KG1 (cell line): ENCODE data around the gene IMP4.
"Not testable (repeated sequence)": the region's sequence is repeated elsewhere in the genome, so short reads cannot be mapped to it uniquely, and the experiment has no call there.

Source experiments
- DNase-seq: peaks from one replicate; lab custom pipeline; 2025; lab: John Stamatoyannopoulos, UW

Gene IMP4, protein sequence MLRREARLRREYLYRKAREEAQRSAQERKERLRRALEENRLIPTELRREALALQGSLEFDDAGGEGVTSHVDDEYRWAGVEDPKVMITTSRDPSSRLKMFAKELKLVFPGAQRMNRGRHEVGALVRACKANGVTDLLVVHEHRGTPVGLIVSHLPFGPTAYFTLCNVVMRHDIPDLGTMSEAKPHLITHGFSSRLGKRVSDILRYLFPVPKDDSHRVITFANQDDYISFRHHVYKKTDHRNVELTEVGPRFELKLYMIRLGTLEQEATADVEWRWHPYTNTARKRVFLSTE

DNA sequence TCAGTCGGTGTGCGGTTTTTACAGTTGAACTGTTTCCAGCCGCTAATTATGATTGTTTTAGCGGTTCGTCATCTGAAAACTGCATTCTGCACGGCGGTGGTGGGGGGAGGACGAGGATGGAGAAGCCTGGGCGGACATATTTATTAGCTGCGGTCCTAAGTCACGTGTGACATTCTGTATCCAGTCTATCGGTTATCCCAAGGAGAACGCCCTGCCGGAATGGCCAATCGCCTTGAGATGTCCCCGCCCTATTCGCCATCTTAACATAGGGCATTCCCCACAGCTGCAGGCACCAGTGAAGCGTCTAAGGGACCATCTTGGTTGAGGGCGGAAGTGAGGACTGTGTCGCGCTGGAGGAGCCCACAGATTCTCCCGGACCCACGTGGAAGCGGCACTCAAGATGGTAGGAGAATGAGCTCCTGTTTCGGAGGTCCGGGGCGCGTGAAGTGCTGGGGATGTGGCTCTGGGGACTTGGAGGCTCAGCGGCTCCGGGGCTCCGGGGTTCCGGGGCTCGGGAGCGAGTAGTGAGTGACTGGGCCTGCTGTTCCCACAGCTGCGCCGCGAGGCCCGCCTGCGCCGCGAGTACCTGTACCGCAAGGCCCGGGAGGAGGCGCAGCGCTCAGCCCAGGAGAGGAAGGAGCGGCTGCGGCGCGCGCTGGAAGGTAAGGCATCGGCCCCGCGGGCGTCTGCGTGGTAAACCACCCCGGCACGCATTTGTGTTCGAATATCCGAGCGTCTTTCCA is at the start of gene IMP4:
TSS of gene IMP4 (plus strand) at position 365 of the 743 bp plus-strand sequence. CDS start at position 401, 36 bp downstream.
- peak; percentile 98 for DNase-seq

DNA sequence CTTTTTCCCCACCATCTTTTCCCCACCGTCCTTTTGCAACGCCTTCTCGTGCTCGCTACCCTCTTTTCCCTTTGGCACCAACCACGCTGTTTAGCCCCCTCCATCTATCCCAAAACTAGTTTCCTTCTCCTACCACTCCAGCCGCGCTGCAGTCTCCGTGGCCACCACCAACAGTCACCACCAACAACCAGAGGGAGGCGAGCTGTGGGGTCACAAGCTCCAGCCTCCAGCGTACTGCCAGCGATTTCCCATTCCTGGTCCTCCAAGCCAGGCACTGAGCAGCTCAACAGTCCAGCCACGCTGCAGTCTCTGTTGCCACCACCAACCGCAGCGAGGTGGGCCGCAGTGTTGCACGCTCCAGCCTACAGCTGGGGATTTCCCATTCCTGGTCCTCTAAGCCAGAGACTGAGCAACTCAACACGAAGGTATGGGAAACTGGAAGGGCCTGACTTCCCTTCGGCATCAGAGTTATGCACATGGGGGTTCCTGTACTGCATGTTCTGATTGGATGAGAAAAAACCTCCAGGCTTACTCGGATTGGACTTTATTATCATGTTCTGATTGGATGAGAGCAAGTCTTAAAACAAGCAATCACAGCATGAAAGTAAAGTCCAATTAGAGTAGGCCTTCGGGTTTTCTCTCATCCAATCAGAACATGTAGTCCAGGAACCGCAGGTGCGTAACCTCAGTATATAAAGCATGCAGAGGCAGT is 42.3 kb upstream of the IMP4 start:
- no peak for DNase-seq

DNA sequence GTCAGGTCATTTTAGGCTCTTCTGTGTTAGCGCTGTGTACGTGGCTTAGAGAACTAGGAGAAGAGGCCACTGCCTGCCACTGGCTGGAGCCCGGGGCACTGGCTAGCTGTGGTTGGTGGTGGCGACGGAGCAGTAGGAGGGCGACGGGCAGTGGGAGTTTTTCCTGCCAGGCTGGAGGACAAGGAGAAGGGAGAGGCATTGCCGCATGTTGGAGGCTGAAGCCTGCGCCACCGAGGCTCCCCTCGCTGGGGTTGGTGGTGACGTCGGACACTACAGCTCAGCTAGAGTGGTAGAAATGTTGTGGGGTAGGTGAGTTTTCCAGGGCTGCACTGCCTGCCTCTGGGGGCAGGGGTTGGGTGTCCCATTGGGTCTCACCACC is 41.7 kb upstream of the IMP4 start:
- no peak for DNase-seq

DNA sequence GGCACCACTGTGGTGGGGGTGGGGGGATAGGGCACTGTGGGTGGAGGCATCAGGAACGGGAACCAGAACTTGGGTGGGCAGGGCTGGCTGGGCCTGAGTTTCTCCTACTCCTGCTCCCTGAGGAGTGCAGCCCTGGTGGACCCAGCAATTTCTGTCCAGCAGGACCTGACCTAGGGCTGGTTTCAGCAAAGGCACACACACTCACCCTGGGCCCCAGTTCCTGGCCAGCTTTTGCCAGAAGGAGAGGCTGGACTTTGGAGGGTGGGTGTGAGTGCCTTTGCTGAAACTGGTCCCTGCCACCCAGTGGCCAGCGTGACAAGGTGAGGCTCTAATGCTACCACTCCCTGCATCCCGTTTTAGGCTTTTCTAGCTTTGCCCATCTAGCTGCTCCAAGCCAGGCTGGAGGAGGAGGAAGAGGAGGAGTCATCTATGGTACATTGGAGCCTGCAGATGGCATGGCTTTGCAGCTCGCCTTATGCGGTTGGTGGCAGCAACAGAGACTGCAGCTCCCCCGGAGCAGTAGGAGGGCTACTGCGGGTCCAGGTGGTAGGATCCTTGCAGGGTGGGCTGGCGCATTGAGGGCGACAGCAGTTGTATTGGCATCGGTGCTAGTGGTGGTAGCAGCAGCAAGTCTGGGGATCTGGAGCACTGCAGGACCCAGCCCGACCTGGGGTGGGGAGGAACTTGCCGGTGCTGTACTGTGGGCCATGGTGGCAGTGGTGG is 40.4 kb upstream of the IMP4 start:
- no peak for DNase-seq

DNA sequence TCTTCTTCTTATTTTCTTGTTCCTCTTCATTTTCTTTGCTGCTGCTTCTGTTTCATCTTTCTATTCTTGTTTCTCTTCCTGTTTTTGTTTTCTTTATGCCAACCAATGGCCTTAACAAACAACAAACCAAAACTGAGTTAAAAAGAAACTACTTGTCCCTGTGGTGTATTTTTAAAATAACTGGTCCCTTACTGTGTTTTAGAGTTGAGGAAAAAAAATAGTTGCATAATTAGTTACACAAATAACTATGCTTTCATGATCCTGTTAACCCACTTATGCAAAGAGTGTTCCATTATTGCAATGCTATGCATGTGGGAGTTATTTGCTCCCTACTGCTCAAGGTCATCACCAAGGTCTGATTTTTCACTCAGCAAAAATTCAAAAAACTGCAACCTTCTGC is 39.5 kb upstream of the IMP4 start:
- no peak for DNase-seq

DNA sequence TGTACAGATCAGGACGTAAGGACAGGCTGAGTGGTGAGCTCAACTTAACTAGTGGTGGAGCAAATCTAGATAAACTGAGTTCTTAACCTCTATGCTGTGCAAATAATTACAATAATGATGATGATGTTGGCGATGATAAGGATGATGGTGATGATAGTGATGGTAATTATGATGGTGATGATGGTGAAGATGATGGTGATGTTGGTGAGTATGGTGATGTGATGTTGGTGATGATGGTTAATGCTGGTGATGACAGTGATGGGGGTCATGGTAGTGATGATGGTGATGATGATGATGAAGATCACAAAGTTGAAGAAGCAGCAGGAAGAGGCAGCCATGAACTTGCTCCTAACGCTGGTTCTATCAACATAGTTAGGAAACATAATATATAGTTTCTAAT is 38.0 kb upstream of the IMP4 start:
- no peak for DNase-seq

DNA sequence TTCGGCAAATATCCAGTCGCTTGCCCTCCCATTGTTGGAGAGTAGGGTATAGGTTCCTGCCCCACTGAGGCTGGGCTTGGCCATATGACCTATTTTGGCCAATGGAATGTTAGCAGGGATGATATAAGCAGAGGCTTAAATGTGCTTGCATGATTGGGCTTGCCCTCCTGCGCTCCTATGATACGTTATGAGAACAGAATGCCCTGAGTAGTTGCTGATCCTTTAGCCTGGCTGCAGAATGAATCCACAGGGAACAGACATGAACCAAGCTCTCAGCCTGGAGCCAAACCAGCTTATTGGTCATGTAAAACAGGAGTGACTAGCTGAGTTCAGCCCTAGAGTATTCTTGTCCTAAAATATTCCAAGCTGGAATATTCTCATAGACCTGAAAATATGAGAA is 34.8 kb upstream of the IMP4 start:
- no peak for DNase-seq

DNA sequence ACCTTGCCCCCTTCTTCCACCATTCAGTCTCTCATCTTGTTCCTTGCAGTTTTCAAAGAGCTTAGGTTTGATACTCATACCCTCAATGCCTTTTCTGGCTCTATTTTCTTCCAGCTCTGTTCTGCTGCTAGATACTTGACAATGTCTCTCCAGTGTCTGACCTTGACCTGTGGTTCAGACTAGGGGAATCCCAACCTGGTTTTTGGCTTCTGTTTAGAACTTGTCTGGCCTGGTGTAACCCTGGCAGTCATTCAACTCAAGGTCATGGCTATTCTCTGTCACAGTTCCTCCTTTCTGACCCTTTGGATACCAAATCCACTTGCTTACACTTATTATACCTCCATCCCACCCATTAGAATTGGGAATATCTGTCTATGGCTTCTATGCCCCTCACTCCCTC is 31.8 kb upstream of the IMP4 start:
- no peak for DNase-seq

DNA sequence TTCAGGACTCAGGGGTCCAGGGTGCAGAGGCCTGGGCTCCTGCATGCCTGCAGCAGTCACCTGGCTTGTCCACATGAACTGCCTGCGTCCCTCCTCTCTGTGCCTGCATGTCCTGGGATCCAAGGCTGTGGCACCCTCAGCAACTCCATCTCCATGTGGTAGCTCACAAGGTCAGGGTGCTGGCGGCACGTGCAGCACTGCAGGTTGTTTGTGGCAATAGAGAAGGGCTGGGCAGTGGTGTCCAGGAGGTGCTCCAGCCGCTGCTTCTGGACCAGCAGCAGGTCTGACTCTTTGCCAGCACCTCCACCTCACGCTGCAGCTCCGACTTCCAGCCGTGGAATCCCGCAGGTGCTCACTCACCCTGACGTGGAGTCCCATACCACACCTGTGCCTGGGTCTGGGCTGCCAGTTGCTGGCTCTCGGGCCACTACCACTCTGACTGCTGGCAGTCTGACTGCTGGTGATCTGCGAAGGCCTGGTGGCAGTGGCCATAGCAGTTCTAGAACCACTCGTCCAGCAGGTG is 28.8 kb upstream of the IMP4 start:
- DNase-seq: no peak

DNA sequence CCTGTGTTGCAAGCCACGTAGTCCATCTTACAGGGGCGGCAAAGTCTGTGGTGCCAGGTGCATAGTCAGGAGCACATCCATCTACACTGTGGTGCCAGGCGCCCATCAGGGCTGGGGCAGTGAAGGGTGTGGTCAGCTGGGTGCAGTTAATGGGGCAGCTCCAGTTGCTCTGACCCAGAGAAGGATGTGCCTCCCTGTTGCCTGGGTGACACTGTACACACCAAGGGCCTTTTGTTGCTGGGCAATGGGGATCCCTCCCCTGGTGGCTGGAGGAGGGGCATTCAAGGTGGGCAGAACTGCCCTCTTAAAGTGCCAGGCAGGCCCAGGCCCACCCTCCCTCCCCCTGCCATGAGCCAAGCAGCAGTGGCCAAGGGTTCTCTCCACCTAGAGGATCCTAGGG is 28.3 kb upstream of the IMP4 start:
- no peak for DNase-seq

DNA sequence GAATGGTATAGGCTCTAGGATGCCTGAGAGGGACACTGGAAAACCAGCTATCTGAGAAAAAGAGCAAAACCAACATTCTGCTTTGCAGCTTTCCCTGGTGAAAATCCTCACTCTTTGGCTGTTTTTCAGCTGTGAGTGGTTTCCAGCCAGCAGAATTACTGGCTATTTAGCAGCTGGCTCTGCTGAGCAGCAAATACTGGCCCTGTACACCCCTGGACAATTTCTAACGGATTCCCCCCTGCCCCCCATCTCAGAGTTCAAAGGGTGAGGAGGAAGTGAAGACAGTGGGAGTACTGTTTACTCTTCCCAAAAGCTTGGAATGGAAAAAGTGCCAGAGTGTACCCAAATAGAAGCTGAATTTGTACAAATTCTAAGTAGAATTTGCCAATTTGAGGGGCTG is 26.1 kb upstream of the IMP4 start:
- DNase-seq: no peak

DNA sequence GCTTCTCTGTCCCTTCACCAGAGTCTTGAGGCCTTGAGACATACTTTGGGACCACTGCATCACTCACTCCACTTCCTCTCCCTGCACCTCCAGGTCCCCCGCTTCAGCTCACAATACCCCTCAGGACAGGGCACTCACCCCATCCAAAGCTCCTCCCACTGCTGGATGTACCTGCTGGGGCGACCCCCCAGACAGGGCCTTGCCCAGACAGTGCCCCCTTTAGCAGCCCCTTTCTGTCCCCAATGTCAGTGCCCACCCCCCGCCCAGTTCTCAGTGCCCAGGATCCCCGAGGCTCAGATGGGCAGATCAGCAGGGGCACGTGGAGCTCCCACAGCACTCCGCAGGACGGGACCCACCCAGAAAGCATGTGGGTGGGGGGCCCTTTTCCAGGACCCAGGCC is 23.8 kb upstream of the IMP4 start:
- no peak for DNase-seq

DNA sequence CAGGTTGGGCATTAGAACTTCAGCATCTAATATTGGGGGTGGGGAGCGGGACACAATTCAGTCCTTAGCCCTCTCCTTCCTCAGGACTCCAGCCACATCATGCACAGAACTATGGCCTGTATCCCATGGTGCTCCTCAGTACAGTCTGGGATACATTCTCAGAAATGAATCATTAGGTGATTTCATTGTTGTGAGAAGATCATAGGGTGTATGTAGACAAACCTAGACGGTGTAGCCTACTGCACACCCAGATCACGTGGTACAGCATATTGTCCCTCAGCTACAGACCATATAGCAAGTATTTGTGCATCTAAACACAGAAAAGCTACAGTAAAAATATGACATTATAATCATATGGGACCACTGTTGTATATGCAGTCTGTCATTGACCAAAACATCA is 23.2 kb upstream of the IMP4 start:
- DNase-seq: no peak

DNA sequence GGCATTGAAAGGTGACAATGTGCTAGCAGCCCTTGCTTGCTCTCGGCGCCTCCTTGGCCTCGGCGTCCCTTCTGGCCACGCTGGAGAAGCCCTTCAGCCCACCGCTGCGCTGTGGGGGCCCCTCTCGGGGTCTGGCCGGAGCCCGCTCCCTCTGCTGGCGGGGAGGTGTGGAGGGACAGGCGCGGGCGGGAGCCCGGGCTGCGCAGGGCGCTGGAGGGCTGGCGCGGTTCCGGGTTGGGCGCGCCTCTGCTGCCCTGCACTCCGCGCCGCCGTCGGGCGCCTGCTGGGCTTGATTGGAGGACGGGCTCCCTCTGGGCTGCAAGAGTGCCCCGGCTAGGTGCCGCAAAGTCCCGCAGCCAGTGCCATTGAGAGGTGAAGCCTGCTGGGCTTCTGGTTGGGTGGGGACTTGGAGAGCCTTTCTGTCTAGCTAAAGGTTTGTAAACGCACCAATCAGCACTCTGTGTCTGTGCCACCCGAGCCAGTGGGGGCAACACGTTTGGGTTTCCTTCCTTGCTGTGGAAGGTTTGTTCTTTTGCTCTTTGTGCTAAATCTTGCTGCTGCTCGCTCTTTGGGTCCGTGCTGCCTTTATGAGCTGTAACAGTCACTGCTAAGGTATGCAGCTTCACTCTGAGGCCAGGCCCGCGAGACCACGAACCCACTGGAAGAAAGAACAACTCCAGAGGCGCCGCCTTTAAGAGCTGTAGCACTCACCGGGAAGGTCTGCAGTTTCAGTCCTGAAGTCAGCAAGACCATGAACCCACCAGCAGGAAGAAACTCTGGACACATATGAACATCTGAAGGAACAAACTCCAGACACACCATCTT is 14.8 kb upstream of the IMP4 start:
- DNase-seq: no peak

DNA sequence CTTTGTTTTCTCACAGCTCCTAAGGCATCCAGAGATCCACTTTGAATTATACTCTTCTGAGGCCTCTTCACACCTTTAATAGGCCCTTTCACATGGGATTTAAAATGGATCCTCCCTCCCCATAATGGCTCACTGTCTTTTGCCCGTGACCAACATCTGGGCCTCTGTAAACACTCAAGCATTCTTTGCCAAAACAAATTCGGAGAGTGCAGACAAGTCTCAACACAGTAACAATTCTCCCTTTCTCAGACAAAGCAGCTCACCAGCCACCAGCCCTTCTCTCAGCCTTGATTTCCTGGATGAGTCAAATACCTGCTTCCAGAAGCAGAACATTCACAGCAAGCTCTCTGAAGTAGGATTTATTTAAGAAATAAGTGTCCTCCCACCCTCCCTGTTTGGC is 14.0 kb upstream of the IMP4 start:
- DNase-seq: no peak

DNA sequence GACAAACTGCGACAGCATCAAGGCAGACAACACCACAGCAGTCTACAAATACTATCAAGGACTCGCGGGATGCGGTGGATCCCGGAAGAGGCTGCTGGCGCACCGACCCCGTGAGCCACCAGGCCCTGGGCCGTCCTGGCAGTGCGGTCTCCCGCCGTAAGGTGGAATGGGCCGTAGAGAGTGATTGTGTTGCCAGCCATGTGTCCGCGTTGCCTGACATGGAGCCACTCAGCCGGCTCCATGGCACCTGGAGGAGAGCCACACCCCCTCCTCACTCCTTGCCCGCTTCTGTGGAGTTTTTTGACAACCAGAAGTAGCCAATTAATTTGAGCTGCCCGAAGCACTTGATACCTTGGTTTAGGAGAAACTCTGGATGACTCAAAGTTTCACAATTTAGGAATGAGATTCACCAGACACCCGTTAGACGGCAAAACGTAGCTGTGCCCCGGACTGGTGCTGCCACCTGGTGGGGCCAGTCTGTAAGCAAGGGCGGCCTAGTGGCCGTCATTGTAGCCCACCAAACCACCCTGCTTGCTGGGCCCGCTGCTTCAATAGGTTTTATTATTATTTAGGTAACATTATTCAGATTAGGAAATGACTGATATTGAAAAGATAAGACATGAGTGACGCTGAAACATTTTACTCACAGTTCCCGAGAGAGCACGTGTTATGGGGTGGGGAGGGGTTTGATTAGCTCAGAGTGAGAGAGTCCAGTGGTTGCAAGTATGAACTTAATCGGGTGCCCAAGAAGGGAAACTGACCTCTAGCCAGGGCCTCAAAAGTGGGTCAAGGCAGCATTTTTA is 10.2 kb upstream of the IMP4 start:
- DNase-seq: peak; percentile 9

DNA sequence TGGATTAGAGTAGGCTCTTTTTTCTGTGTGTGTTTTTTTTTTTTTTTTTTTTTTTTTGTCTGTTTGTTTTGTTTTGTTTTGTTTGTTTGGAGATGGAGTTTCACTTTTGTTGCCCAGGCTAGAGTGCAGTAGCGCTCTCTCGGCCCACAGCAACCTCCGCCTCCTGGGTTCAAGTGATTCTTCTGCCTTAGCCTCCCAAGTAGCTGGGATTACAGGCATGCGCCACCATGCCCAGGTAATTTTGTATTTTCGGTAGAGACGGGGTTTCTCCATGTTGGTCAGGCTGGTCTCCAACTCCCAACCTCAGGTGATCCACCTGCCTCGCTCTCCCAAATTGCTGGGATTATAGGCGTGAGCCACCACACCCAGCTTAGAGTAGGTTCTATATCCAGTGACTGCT is 9.4 kb upstream of the IMP4 start:
- DNase-seq: not testable (repeated sequence)

DNA sequence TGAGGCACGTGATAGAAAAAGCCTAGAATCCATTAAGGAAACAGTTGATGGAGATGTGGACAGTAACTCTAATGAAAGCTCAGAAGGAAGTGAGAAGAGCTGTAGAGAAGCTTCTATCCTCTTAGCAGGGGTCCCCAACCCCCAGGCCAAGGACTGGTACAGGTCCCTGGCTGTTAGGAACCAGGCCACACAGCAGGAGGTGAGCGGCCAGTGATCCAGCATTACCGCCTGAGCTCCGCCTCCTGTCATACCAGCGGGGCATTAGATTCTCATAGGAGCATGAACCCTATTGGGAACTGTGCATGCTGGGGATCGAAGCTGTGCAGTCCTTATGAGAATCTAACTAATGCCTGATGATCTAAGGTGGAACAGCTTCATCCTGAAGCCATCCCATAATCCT is 8.7 kb upstream of the IMP4 start:
- DNase-seq: no peak

DNA sequence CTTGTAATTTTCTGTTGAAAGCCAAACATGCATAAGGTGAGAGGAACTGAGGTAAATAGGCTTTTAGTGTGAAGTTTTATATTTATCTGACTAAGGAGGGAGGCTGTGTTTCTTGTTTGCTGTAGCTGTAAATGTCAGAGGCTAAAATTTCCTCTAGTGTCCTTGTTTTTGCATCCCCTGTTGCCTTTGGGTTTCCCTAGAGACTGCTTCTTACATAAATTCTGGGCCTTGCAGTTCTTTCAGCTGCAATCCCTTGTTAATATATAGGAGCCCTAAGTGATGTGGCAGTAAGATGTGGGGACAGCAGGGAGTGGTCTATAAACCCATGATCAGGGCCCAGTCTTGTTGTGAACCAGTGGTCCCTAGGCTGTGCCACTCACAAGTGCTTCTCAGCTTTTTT is 7.5 kb upstream of the IMP4 start:
- DNase-seq: no peak

DNA sequence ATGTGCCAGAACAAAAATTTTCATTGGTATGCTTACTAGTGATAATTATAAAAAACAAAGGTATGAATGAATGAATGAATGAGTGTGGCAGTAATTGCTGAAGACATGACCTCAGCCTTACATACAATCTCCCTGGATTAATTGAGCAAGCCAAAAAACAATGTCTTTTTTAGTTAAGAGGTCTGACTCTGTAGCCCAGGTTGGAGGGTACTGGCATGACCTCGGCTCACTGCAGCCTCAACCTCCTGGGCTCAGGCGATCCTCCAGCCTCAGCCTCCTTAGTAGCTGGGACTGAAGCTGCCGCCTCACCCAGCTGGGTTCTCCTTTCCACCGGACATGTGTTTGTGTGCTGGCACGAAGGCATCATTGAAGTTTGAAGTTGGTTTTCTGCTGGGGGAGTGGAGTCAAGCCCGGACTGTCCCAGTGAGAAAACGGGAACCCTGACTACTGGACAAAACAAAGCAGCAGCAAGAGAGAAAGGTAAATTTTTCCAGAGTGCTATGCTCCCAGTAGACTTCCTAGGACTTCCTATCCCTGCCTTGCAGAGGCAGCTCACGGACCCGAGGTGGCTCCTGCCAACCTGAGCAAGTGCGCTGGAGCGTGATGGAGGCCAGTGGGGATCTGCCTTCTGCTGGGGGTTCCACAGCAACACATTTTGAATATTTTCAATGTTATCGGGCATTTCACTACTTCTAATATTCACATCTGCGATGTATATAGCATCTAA is 6.4 kb upstream of the IMP4 start:
- DNase-seq: no peak
